Activated gamma-delta T cell treated with Interleukin-2 at 50 U/mL for 16 hours (primary cell): ENCODE results near the gene ALDH2.
"Not testable (repeated sequence)": the region's sequence is repeated elsewhere in the genome, so short reads cannot be mapped to it uniquely, and the experiment has no call there.

Experiments used
- DNase-seq: peaks from one replicate; pipeline ENCODE4 v3.0.0-alpha.2; 2020

Gene ALDH2

GRCh38 chr12:111766608-111767361 lies at the start of gene ALDH2:
TSS of gene ALDH2 (plus strand) at chr12:111766933. CDS start at chr12:111766983, 50 bp downstream.
- peak; percentile 21 for DNase-seq

DNA sequence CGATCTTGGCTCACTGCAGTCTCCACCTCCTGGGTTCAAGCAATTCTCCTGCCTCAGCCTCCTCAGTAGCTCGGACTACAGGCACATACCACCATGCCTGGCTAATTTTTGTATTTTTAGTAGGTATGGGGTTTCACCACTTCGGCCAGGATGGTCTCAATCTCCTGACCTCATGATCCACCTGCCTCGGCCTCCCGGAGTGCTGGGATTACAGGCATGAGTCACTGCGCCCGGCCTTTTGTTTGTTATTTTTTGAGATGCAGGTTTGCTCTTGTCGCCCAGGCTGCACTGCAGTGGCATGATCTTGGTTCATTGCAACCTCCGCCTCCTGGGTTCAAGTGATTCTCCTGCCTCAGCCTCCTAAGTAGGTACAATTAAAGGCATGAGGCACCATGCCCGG lies 47.4 kb upstream of the ALDH2 start:
- DNase-seq, result not testable (repeated sequence)

- no peak for DNase-seq
Measured at GRCh38 chr12:111720457-111720856, 46.3 kb upstream of the ALDH2 start.

GRCh38 chr12:111723646-111724360 lies 42.9 kb upstream of the ALDH2 start:
- not testable (repeated sequence) for DNase-seq

DNA sequence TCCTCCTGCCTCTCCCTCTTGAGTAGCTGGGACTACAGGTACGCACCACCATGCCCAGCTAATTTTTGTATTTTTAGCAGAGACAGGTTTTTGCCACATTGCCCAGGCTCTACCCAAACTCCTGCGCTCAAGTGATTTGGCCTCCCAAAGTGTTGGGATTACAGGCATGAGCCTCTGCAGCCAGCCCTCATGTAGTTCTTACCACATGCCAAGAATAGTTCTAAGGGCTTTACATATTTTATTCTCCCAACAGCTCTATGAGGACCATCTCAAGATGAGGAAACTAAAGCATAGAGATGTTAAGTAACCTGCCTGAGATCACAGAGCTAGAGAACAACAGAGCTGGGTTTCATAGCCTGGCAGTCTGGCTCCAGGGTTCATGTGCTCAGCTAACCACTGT lies 37.9 kb upstream of the ALDH2 start:
- no peak for DNase-seq

- DNase-seq, result no peak
Measured at GRCh38 chr12:111730420-111730819, 36.3 kb upstream of the ALDH2 start.

- DNase-seq, result no peak
Measured at GRCh38 chr12:111732786-111733185, 33.9 kb upstream of the ALDH2 start.

DNA sequence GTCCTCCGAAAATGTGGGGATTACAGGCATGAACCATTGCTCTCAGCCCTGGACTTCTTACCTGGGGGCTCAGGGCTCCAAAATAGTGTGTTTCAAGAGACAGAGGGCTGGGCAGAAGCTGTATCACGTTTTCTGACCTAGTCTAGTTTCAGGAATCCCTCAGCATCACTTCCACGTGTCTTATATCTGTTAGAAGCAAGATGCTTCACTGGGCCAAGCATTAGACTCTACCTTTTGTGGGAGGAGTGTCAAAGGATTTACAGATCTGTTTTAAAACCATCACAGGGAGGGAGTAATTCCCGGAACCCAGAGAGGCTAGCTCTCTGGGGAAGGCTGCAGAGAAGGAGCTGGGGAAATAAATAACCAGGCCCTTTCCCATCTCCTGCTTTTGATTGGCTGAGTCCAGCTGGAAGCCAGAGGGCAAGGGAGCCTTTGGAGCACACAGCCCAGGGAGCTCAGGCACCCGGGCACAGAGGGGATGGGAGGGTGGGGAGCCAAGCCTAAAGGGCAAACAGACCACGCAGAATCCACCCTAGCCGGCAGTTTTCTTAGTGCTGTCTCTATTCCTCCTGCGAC lies 33.3 kb upstream of the ALDH2 start:
- no peak for DNase-seq

DNA sequence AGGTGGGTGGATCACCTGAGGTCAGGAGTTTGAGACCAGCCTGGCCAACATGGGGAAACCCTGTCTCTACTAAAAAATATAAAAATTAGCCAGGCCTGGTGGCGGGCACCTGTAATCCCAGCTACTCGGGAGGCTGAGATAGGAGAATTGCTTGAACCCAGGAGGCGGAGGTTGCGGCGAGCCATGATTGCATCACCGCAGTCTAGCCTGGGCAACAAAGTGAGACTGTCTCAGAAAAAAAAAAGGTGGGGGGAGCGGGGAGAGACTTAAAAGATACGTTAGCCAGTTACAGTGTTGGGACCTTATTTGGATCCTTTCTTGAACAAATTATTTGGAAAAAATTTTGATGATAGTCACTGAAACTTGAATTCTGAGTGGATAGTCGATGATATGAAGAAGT lies 27.2 kb upstream of the ALDH2 start:
- DNase-seq, result not testable (repeated sequence)

DNA sequence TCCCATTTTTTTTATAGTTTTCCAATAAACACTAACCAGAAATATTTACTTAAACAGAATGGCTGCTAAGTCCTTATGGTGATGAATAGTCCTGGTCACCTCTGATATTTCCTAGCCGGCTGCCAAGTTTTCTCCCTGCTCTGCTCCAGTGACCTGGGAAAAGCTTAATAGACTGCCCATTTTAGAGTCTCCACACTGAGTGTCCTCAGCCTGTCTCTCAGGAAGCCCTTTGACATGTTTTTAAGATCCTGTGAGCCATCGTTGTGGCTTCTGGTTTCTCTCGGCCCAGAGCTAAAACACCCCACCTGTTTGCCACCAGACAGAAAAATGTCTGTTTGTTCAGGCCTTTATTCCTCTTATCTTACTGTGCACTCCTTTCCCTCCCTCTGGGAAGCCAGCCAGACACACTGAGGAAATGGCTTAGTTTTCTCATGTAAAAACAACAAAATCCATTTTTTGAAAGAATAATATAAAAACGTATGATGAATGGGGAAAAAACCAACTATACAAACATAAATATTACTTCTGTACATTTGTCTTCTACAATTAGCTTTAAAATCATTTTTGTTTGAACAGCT lies 25.4 kb upstream of the ALDH2 start:
- no peak for DNase-seq

DNA sequence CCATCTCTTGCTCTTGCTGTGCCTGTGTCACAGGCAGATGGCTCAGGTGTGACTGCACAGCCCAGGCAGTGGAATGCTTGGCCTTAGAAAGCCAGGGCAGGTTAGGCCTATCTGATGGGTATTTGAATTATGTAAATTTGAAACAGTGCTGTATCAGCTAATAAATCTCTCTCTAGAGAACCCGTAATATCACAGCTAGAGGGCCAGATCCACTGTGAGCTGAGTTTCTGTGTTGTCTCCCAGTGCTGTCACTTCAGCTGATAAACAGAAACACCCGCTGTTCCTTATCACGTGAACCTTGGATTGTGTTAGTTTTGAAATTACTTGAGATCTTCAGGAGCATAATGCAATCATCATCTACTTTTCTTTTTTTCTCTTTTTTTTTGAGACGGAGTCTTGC lies 21.5 kb upstream of the ALDH2 start:
- DNase-seq, result no peak

GRCh38 chr12:111747333-111747732 lies 19.4 kb upstream of the ALDH2 start:
- DNase-seq, result no peak

- no peak for DNase-seq
Measured at GRCh38 chr12:111748151-111748672, 18.5 kb upstream of the ALDH2 start.

DNA sequence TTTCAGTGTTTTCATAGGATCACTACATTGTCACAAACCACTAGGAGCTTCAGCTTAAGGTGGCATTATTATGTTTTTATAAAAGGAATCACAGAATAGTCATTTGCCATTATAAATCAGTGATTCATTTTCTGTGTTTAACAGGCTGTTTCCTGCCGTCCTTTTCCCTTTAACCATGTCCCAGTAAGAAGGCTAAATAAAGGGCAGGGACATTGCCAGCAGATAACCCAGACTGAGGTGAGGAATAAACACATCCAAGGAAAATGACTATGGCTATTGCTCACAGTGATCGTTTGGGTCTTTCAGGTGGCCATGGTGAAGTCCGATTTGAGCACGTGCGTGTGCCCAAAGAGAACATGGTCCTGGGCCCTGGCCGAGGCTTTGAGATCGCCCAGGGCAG lies 17.9 kb upstream of the ALDH2 start:
- no peak for DNase-seq

- DNase-seq, result no peak
Measured at GRCh38 chr12:111749391-111749790, 17.3 kb upstream of the ALDH2 start.

- no peak for DNase-seq
Measured at GRCh38 chr12:111753144-111753881, 13.4 kb upstream of the ALDH2 start.

- no peak for DNase-seq
Measured at GRCh38 chr12:111754671-111755070, 12.1 kb upstream of the ALDH2 start.

DNA sequence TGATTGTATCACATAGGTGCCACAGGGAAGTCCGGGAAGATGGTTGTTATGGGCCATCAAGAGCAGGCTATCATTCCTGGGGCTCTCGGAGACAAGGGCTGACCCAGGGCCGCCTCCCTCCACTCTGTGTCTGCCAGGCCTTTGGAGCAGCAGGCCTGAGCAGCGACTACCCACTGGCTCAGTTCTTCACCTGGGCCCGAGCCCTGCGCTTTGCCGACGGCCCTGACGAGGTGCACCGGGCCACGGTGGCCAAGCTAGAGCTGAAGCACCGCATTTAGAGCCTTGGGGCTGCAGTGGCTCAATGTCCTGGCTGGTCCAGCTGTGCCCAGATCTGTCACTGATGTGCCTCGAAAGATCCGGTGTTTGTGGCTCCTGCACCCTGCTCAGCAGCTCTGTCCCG lies 10.5 kb upstream of the ALDH2 start:
- no peak for DNase-seq

GRCh38 chr12:111756681-111757080 lies 10.1 kb upstream of the ALDH2 start:
- DNase-seq, result no peak

DNA sequence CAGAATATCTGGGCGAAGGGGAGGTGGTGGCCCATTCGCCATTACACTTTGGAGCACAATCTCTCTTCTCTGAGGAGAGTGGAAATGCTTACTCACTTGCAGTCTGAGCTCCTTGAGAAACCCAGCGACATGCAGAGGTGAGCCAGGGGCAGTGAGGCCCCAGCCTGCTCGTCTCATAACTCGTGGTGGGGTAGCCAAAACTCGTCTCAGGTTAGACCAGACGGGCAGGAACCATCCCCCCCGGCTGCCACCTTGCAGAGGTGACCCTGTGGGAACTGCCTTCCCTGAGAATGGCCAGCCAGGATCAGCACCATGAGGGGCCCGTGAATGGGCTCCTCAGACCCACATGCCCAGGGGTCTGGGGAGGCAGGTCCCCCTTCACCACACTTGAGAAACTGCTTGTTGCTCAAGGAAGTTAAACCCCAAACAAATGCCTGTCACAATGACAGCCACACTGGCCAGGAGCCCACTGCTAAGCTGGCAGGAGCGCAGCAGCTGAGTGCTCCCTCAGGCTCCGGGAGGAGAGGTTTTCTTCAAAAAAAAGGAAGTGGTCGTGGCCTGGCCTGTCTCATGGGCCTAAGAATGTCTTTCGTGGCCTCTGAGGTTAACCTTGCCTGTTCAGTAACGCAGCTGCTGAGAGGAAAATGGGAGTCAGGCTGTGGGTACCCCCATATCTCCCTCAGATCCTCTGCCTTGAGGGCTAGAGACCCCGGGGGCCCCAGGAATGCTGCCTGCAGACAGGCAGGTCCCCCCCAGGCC lies 9.2 kb upstream of the ALDH2 start:
- no peak for DNase-seq

DNA sequence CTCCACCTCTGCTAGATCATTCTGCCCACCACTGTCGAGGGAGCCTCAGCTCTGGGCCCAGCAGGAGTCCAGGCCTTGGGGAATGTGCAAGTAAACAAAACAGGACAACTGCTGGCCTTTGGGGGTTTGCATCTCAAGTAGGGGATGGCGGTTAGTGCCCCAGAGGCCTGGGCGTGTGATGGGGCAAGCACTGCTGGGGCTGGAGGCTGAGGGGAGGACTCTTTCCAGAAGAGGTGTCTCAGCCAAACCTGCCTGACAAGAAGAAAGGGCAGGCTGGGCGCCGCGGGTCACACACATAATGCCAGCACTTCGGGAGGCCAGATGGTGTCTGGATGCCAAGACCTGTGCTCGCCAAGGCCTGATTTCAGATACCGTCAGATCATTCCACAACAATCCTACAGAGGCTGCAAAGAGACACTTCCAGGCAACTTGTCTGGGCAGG lies 8.6 kb upstream of the ALDH2 start:
- DNase-seq, result no peak

- no peak for DNase-seq
Measured at GRCh38 chr12:111759271-111759670, 7.5 kb upstream of the ALDH2 start.
